Hair follicular keratinocyte (primary cell): ENCODE results near the gene ARMC6. TPM values are rescaled to one million over a fixed set of nuclear protein-coding genes. Genes with fewer than 3 reads are reported as not detected.

Experiments
- total RNA-seq: library from RNA; depleted of rRNA; stranded (reverse); fragments of >200 nt; gene quantifications from 2 replicates; pipeline ENCODE4 v1.2.3, GENCODE V29; 2015

ARMC6 gene
- 32.1 and 58.4 TPM in 2 replicates for total RNA-seq

GRCh38 chr19:19033426-19034203 is at the start of gene ARMC6, which contains the start of gene SUGP2:
TSS of gene ARMC6 (plus strand) at chr19:19033603. CDS start at chr19:19034210, 607 bp downstream.
TSS of gene SUGP2 (minus strand) at chr19:19033517. CDS start at chr19:19031071, 2,446 bp downstream.

GRCh38 chr19:19063183-19064097 is 30.0 kb downstream of the ARMC6 start, which contains the start of gene SLC25A42:
TSS of gene SLC25A42 (plus strand) at chr19:19063994. CDS start at chr19:19096125, 32,131 bp downstream.

Other genes with a start within 250 kb of the ARMC6 start
- gene COMP, start 242.3 kb upstream of the ARMC6 start, total RNA-seq = not detected in 2 replicates
- 51.6 and 56.0 TPM in 2 replicates for gene UPF1, start 201.6 kb upstream of the ARMC6 start, total RNA-seq
- gene CERS1, start 137.4 kb upstream of the ARMC6 start, total RNA-seq = 0.31 TPM in 1 of 2 replicates, not detected in the other
- 384 and 460 TPM in 2 replicates for gene COPE, start 114.2 kb upstream of the ARMC6 start, total RNA-seq
- 48.3 and 77.8 TPM in 2 replicates for gene DDX49, start 113.9 kb upstream of the ARMC6 start, total RNA-seq
- 173 and 189 TPM in 2 replicates for gene HOMER3, start 92.4 kb upstream of the ARMC6 start, total RNA-seq
- gene SUGP2, start 86 bp upstream of the ARMC6 start, total RNA-seq = 17.4 and 19.0 TPM in 2 replicates
- gene SLC25A42, start 30.4 kb downstream of the ARMC6 start, total RNA-seq = 0.99 and 2.8 TPM in 2 replicates
- 31.7 and 34.8 TPM in 2 replicates for gene TMEM161A, start 104.9 kb downstream of the ARMC6 start, total RNA-seq
- gene MEF2B, start 136.7 kb downstream of the ARMC6 start, total RNA-seq = 0.11 TPM in 1 of 2 replicates, not detected in the other
- gene BORCS8, start 158.5 kb downstream of the ARMC6 start, total RNA-seq = 12.7 and 15.9 TPM in 2 replicates
- 76.4 and 79.7 TPM in 2 replicates for gene RFXANK, start 158.7 kb downstream of the ARMC6 start, total RNA-seq
- gene NR2C2AP, start 169.8 kb downstream of the ARMC6 start, total RNA-seq = 14.3 and 27.3 TPM in 2 replicates
- not detected in 2 replicates for gene NCAN, start 178.4 kb downstream of the ARMC6 start, total RNA-seq
- not detected in 2 replicates for gene TM6SF2, start 239.7 kb downstream of the ARMC6 start, total RNA-seq